GM12892 (cell line): Measurements from ENCODE around the gene SLMAP. TPM values are rescaled to one million over a fixed set of nuclear protein-coding genes. Genes with fewer than 3 reads are reported as not detected.

ENCODE experiments used
- DNase-seq: peaks from one replicate; pipeline ENCODE4 v3.0.0; 2011; ENCODE audit not compliant: insufficient read length
- FAIRE-seq: peaks from 2 replicates; lab custom pipeline; 2011; peaks lifted over from hg19 to GRCh38; lab: Jason Lieb, UNC
- POLR2A ChIP-seq: IDR thresholded peaks from 2 replicates; pipeline ENCODE4 v1.6.1; 2011; ENCODE audit warnings: low read depth, low read length, control low read depth
- POLR2AphosphoS5 ChIP-seq: IDR thresholded peaks from 2 replicates; pipeline ENCODE4 v1.6.1; 2011; ENCODE audit warnings: low read depth, low read length, control low read depth
- TAF1 ChIP-seq: IDR thresholded peaks from 2 replicates; pipeline ENCODE4 v1.6.1; 2011; ENCODE audit warnings: low read depth, mild to moderate bottlenecking, control low read depth, low read length, borderline replicate concordance
- polyA plus RNA-seq: library from polyadenylated mRNA; unstranded; fragments of >200 nt; gene quantifications from one replicate; pipeline ENCODE4 v1.2.1, GENCODE V29; 2012; ENCODE audit warnings: missing spikeins, inconsistent platforms; ENCODE audit not compliant: missing spikeins

Gene SLMAP
- polyA plus RNA-seq: 22.1 TPM

GRCh38 chr3:57755741-57756527 lies at the start of gene SLMAP:
SLMAP (plus strand) TSS chr3:57756309; CDS start chr3:57757652, 1,343 bp downstream.
- peak; percentile 96 for FAIRE-seq
- TF ChIP-seq TAF1 (peak; percentile 94), POLR2AphosphoS5 (peak; percentile 84), POLR2A (peak; percentile 92)
- peak; percentile 85 for DNase-seq

- no peak for DNase-seq
- no peak for FAIRE-seq
- TF ChIP-seq TAF1 (no peak), POLR2A (no peak), POLR2AphosphoS5 (no peak)
Measured at GRCh38 chr3:57706462-57706861, 49.6 kb upstream of the SLMAP start.

- DNase-seq (no peak), FAIRE-seq (no peak)
- TF ChIP-seq POLR2AphosphoS5 (no peak), POLR2A (no peak)
Measured at GRCh38 chr3:57709031-57709430, 47.1 kb upstream of the SLMAP start.

- FAIRE-seq (no peak), DNase-seq (no peak)
- TF ChIP-seq POLR2AphosphoS5: no peak
- TF ChIP-seq POLR2A: no peak
- TF ChIP-seq TAF1: no peak
Measured at GRCh38 chr3:57709559-57709958, 46.5 kb upstream of the SLMAP start.

- TF ChIP-seq POLR2A: no peak
- TF ChIP-seq TAF1: no peak
- no peak for TF ChIP-seq POLR2AphosphoS5
- FAIRE-seq: no peak
- no peak for DNase-seq
Measured at GRCh38 chr3:57715686-57716085, 40.4 kb upstream of the SLMAP start.

- DNase-seq (no peak), FAIRE-seq (no peak)
- TF ChIP-seq TAF1: no peak
- TF ChIP-seq POLR2A: no peak
- no peak for TF ChIP-seq POLR2AphosphoS5
Measured at GRCh38 chr3:57717205-57717868, 38.8 kb upstream of the SLMAP start.

GRCh38 chr3:57718118-57718517 lies 38.0 kb upstream of the SLMAP start:
- no peak for DNase-seq
- no peak for TF ChIP-seq TAF1
- TF ChIP-seq POLR2AphosphoS5: no peak
- TF ChIP-seq POLR2A: no peak
- no peak for FAIRE-seq

GRCh38 chr3:57726397-57726796 lies 29.7 kb upstream of the SLMAP start:
- TF ChIP-seq TAF1 (no peak), POLR2A (no peak), POLR2AphosphoS5 (no peak)
- no peak for DNase-seq
- FAIRE-seq: no peak

GRCh38 chr3:57727106-57727505 lies 29.0 kb upstream of the SLMAP start:
- DNase-seq (no peak), FAIRE-seq (no peak)
- no peak for TF ChIP-seq POLR2A
- TF ChIP-seq POLR2AphosphoS5: no peak
- TF ChIP-seq TAF1: no peak

GRCh38 chr3:57729334-57730045 lies 26.6 kb upstream of the SLMAP start:
- DNase-seq (no peak), FAIRE-seq (no peak)
- TF ChIP-seq POLR2AphosphoS5 (no peak), TAF1 (no peak), POLR2A (no peak)

GRCh38 chr3:57730682-57731081 lies 25.4 kb upstream of the SLMAP start:
- no peak for FAIRE-seq
- no peak for DNase-seq
- TF ChIP-seq POLR2A (no peak), POLR2AphosphoS5 (no peak), TAF1 (no peak)
